MM.1S (cell line): ENCODE measurements around the gene MYO1H.

Experiments
- DNase-seq: peaks from one replicate; pipeline ENCODE4 v3.0.0-alpha.2; 2015
- H2AFZ ChIP-seq: fragments of 300-600 bp; sonication (generic); 2 replicates; pipeline ENCODE4 v1.6.0; 2016; ENCODE audit warnings: antibody characterized with exemption, low read length
- H3F3A ChIP-seq: fragments of 300-600 bp; sonication (generic); 2 replicates; pipeline ENCODE4 v1.6.1; 2016; ENCODE audit warnings: mild to moderate bottlenecking, antibody characterized with exemption, low read length, moderate library complexity, mixed read lengths; ENCODE audit not compliant: insufficient read depth
- H3K27ac ChIP-seq: fragments of 300-600 bp; sonication (generic); 2 replicates; pipeline ENCODE4 v1.5.1; 2016; ENCODE audit warnings: mild to moderate bottlenecking, low read length
- H3K27me3 ChIP-seq: fragments of 300-600 bp; sonication (generic); replicated peaks from 2 replicates; pipeline ENCODE4 v1.6.0; 2016; ENCODE audit warnings: low read length; ENCODE audit not compliant: insufficient read depth
- H3K36me3 ChIP-seq: fragments of 300-600 bp; sonication (generic); replicated peaks from 2 replicates; pipeline ENCODE4 v1.6.1; 2016; ENCODE audit warnings: mild to moderate bottlenecking, low read length, mixed read lengths; ENCODE audit not compliant: insufficient read depth
- H3K4me1 ChIP-seq: fragments of 300-600 bp; sonication (generic); 2 replicates; pipeline ENCODE4 v1.6.1; 2016; ENCODE audit warnings: low read length, mixed read lengths
- H3K4me2 ChIP-seq: fragments of 300-600 bp; sonication (generic); 2 replicates; pipeline ENCODE4 v1.6.0; 2016; ENCODE audit warnings: low read depth, low read length
- H3K4me3 ChIP-seq: fragments of 300-600 bp; sonication (generic); 2 replicates; pipeline ENCODE4 v1.5.1; 2016; ENCODE audit warnings: low read length, mixed read lengths
- H3K79me2 ChIP-seq: fragments of 300-600 bp; sonication (generic); 2 replicates; pipeline ENCODE4 v1.6.1; 2016; ENCODE audit warnings: mixed run types, low read length, mixed read lengths
- H3K9ac ChIP-seq: fragments of 300-600 bp; sonication (generic); 2 replicates; pipeline ENCODE4 v1.6.1; 2016; ENCODE audit warnings: low read length, mixed read lengths
- H3K9me2 ChIP-seq: fragments of 300-600 bp; sonication (generic); replicated peaks from 2 replicates; pipeline ENCODE4 v1.6.1; 2016; ENCODE audit warnings: mild to moderate bottlenecking, low read length, mixed read lengths; ENCODE audit not compliant: insufficient read depth
- H3K9me3 ChIP-seq: fragments of 300-600 bp; sonication (generic); replicated peaks from 2 replicates; pipeline ENCODE4 v1.6.1; 2016; ENCODE audit warnings: mild to moderate bottlenecking, low read length, mixed read lengths; ENCODE audit not compliant: insufficient read depth
- H4K20me1 ChIP-seq: fragments of 300-600 bp; sonication (generic); 2 replicates; pipeline ENCODE4 v1.6.1; 2016; ENCODE audit warnings: mild to moderate bottlenecking, low read length, moderate library complexity, mixed read lengths; ENCODE audit not compliant: insufficient read depth
- EZH2 ChIP-seq: fragments of 300-600 bp; sonication (generic); optimal IDR thresholded peaks from 2 replicates; pipeline ENCODE3; 2017; ENCODE audit warnings: low read depth, mild to moderate bottlenecking, antibody characterized with exemption, low read length, mixed read lengths
- EZH2phosphoT487 ChIP-seq: fragments of 300-600 bp; sonication (generic); IDR thresholded peaks from 2 replicates; pipeline ENCODE4 v1.6.1; 2018; ENCODE audit warnings: antibody characterized with exemption, low read length
- TF ChIP-seq, protein P1 (sequence below): fragments of 300-600 bp; sonication (generic); IDR thresholded peaks from 2 replicates; pipeline ENCODE4 v1.5.1; 2016; ENCODE audit warnings: antibody characterized with exemption, low read length, mixed read lengths

MYO1H gene

GRCh38 chr12:109497675-109498074, 150.0 kb downstream of the MYO1H start:
- Histone ChIP-seq H2AFZ (no peak overlapping the region), H3K79me2 (no peaks in the 10 kb centered on the region), H3K9me3 (no peaks in the 10 kb centered on the region), H3K36me3 (no peaks in the 10 kb centered on the region), H3K4me2 (no peak overlapping the region), H3K27me3 (no peaks in the 10 kb centered on the region), H3K9ac (no peak overlapping the region), H3K27ac (no peak overlapping the region), H3K4me1 (no peaks in the 10 kb centered on the region), H3F3A (no peaks in the 10 kb centered on the region), H3K4me3 (no peak overlapping the region), H4K20me1 (no peaks in the 10 kb centered on the region), H3K9me2 (no peaks in the 10 kb centered on the region)
- DNase-seq: no peak
- TF ChIP-seq EZH2phosphoT487: no peak
- TF ChIP-seq EZH2: no peak
- TF ChIP-seq, protein P1, sequence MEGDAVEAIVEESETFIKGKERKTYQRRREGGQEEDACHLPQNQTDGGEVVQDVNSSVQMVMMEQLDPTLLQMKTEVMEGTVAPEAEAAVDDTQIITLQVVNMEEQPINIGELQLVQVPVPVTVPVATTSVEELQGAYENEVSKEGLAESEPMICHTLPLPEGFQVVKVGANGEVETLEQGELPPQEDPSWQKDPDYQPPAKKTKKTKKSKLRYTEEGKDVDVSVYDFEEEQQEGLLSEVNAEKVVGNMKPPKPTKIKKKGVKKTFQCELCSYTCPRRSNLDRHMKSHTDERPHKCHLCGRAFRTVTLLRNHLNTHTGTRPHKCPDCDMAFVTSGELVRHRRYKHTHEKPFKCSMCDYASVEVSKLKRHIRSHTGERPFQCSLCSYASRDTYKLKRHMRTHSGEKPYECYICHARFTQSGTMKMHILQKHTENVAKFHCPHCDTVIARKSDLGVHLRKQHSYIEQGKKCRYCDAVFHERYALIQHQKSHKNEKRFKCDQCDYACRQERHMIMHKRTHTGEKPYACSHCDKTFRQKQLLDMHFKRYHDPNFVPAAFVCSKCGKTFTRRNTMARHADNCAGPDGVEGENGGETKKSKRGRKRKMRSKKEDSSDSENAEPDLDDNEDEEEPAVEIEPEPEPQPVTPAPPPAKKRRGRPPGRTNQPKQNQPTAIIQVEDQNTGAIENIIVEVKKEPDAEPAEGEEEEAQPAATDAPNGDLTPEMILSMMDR: no peak
